HTERT RPE-1 (cell line): ENCODE results near the gene PLA2G2C.
"Not testable (repeated sequence)": the region's sequence is repeated elsewhere in the genome, so short reads cannot be mapped to it uniquely, and the experiment has no call there.

Source experiments
- in situ Hi-C: fragments of 300-500 bp; cut with MboI; formaldehyde crosslinking; loops from 4 replicates; pipeline ENCODE4 v1.14.3; 2020; ENCODE audit warnings: low sequenced_read_pairs

PLA2G2C gene

GRCh38 chr1:20138346-20138745 is 48.0 kb downstream of the PLA2G2C start:
- in situ Hi-C loops, result no loop called here

DNA sequence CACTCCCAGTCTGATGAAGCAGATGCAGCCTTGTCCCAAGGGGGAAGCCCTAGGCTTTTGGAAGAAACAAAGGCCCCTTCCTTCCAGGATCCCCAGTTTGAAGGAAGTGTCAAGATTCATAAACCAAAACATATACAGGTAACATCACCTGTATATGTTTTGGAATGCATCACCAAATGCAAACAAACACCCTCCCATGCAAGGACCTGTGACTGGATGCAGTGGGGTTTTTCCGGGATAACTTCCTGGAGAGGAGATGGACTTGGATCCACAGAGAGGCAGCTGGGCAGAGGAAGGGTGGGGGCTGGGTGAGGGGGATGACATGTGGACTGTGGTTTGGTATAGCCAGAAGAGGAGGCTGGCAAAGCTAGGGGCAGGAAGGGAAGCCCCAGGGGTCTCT is 48.7 kb downstream of the PLA2G2C start:
- in situ Hi-C loops, result no loop called here

DNA sequence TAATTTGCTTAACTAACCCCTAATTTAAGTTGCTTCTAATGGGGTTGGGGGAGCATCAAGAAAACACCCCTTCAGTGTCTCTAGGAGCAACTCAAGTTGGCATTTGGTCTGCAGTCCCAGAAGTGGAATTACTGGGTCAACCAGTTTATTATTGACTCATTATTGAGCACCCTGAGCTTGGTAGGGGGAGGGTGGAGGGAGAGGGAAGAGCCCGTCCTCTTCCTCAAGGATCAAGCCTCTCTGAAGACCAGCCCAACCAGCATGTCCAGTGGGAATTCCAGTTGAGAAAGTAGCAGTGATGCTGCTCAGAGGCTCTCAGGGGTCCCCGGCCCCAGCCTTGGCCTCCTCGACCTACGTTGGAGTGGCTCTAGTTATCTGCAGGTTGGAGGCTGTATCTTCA is 49.3 kb downstream of the PLA2G2C start:
- in situ Hi-C loops, result no loop called here

- in situ Hi-C loops, result no loop called here
Measured at GRCh38 chr1:20136249-20136648, 50.1 kb downstream of the PLA2G2C start.

GRCh38 chr1:20134995-20135394 is 51.3 kb downstream of the PLA2G2C start:
- in situ Hi-C loops, result no loop called here

DNA sequence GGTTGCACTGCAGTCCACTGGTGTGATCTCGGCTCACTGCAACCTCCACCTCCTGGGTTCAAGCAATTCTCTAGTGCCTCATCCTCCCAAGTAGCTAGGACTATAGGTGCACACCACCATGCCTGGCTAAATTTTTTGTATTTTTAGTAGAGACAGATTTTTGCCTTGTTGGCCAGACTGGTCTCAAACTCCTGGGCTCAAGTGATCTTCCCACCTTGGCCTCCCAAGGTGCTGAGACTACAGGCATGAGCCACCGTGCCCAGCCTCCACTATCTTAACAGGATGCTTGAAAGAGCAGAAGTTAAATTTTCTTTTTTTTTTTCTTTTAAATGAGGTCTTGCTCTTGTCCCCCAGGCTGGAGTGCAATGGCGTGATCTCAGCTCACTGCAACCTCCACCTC is 55.8 kb downstream of the PLA2G2C start:
- in situ Hi-C loops, result not testable (repeated sequence)

DNA sequence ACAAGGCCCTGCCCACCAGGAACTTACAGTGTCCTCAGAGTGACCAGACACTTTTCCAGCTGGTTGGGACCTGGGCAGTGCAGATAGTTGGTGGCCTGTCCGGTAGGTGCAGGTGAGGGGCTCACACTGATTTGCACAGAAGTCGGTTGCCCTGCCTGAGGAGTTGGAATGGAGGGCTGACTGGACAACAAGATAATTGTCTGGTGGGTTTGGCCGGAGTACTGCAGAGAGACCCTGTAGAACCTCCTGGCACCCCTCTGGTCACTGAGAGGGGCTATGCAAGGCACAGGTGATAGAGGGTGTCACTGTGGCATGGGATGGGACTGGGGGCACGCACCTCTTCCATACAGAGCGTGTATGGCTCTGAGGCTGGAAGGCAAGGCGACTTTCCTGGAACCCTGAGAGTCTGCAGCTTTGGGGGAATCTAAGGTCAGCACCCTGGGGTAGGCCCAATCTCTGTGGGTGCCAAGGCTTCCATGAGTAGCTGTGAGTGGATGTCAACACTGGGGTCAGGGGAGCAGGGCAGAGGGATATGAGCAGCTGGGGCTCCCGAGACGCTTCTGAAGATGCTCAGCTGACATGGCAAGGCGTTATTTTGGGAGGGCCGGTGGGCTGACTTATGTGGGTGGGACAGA is 59.4 kb downstream of the PLA2G2C start:
- in situ Hi-C loops, result no loop called here

GRCh38 chr1:20126041-20126805 is 60.1 kb downstream of the PLA2G2C start:
- in situ Hi-C loops, result no loop called here

DNA sequence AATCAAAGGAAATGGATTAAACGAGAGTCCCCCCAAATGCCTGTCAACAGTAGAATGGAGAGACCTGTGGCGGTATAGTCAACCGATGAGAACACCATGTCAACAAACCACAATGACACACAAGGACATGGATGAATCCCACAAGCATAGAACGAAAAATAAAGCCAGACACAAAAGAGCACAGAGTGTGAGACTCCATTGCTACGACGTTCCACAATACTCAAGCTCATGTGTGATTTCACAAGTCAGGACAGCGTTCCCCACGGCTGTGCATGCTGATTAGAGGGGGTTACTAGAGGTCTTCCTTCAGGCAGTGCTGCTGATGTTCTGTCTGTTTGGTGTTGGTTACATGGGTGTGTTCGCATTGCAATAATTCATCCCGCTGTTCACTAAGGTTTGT is 61.2 kb downstream of the PLA2G2C start:
- in situ Hi-C loops, result no loop called here

DNA sequence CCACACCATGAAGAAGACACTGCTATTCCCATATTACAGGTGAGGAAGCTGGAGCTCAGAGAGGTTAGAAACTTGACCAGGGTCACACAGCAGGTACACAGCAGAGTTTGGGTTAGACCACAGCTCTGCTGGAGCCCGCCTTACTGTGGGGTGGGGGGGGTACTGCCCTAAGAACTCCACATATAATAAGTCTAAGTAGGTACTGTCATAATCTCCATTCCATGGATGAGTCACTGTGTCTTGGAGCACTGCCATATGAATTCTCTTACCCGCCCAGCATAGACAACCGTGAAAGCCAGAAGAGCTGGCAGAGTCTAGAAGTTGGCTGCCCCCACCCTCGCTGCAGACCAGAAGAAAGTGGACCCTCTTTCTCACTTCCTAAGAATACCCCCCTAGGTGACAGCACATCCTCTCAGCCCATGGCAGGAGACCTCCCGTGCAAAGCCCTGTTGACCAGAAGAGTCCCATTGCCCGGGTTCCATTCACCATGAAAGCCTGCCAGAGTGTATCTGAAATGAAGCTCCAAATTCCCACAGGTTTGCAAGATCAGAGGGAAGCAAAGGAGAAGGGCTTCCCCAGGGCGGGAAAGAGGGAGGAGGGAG is 61.8 kb downstream of the PLA2G2C start:
- in situ Hi-C loops, result no loop called here

GRCh38 chr1:20123722-20124455 is 62.4 kb downstream of the PLA2G2C start:
- in situ Hi-C loops, result no loop called here

DNA sequence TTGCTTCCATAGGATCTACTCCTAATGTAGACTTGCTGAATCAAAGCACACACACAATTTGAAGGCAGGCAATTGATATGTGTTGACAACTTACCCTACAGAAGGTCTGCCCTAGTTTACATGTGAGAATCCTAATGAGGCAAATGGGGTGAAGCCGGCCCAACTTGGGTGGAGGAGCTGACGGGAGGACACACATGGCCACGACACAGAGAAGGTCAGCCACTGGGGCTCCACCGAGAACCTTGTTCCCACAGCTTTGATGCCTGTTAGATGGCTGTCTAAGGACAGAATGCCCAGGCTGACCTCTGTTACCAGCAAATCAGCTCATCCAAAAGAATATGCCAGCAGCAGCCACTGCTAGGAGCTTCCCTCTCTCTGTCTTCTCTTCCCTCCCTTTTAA is 65.5 kb downstream of the PLA2G2C start:
- in situ Hi-C loops, result no loop called here

GRCh38 chr1:20119347-20119746 is 67.0 kb downstream of the PLA2G2C start, which contains the start of gene PLA2G2D:
Gene PLA2G2D (minus strand): TSS chr1:20119536. CDS start chr1:20119498, 38 bp downstream.
- in situ Hi-C loops, result no loop called here

- in situ Hi-C loops, result no loop called here
Measured at GRCh38 chr1:20117236-20117635, 69.1 kb downstream of the PLA2G2C start.

GRCh38 chr1:20115916-20116315 is 70.4 kb downstream of the PLA2G2C start:
- in situ Hi-C loops, result no loop called here

GRCh38 chr1:20115479-20115878 is 70.8 kb downstream of the PLA2G2C start:
- in situ Hi-C loops, result no loop called here

- in situ Hi-C loops, result no loop called here
Measured at GRCh38 chr1:20114021-20114648, 72.2 kb downstream of the PLA2G2C start.
